Thymus (tissue), 11 donors: ENCODE measurements around the gene SRSF7. TPM values are rescaled to one million over a fixed set of nuclear protein-coding genes. Genes with fewer than 3 reads are reported as not detected.
"Not testable (repeated sequence)": the region's sequence is repeated elsewhere in the genome, so short reads cannot be mapped to it uniquely, and the experiment has no call there.

Experiments
- DNase-seq, 9 donors: peaks; one replicate each; pipeline ENCODE4 v3.0.0-alpha.2; 2013; ENCODE audit warnings: low spot score in 9 of 9, low read depth in 6 of 9, missing footprints in 1 of 9
- H3K27ac ChIP-seq, 2 donors: one replicate each; pipeline ENCODE4 v1.5.1; 2013; ENCODE audit warnings: control low read depth in 1 of 2, low read depth in 1 of 2, low read length in 1 of 2, mild to moderate bottlenecking in 1 of 2, moderate library complexity in 1 of 2
- H3K27me3 ChIP-seq, 2 donors: one replicate each; pipeline ENCODE4 v1.5.1; 2013; ENCODE audit warnings: low read length in 1 of 2; ENCODE audit not compliant: control insufficient read depth in 2 of 2, insufficient read depth in 1 of 2
- H3K36me3 ChIP-seq, 2 donors: one replicate each; pipeline ENCODE4 v1.5.1; 2013; ENCODE audit warnings: low read length in 1 of 2, mild to moderate bottlenecking in 1 of 2, moderate library complexity in 1 of 2; ENCODE audit not compliant: control insufficient read depth in 2 of 2, insufficient read depth in 2 of 2
- H3K4me1 ChIP-seq, 2 donors: one replicate each; pipeline ENCODE4 v1.5.1; 2013; ENCODE audit warnings: low read length in 2 of 2; ENCODE audit not compliant: control insufficient read depth in 2 of 2, insufficient read depth in 2 of 2
- H3K4me3 ChIP-seq, 2 donors: one replicate each; pipeline ENCODE4 v1.5.1; 2013; ENCODE audit warnings: low read length in 2 of 2, control low read depth in 1 of 2, mild to moderate bottlenecking in 1 of 2
- H3K9me3 ChIP-seq, 2 donors: one replicate each; pipeline ENCODE4 v1.5.1; 2013; ENCODE audit warnings: low read length in 1 of 2, mild to moderate bottlenecking in 1 of 2; ENCODE audit not compliant: control insufficient read depth in 2 of 2, insufficient read depth in 1 of 2
- WGBS: extraction: QIAGEN DNeasy Blood & Tissue Kit; methylation state at CpG from one replicate; pipeline ENCODE4 v1.1.7; 2013; 5-methylcytosine and 5-hydroxymethylcytosine counted together
- polyA plus RNA-seq: library from polyadenylated mRNA; stranded (reverse); fragments of 200-250 nt; gene quantifications from one replicate; pipeline ENCODE4 v1.2.3, GENCODE V29; 2013
- total RNA-seq: library from RNA; stranded (reverse); fragments of 120-200 nt; gene quantifications from one replicate; pipeline ENCODE4 v1.2.4, GENCODE V29; 2013
- donor health status: healthy.

The SRSF7 gene
- total and polyA plus RNA-seq, 2 donors = 204 to 244 TPM

GRCh38 chr2:38792321-38792720 is 41.2 kb upstream of the SRSF7 start:
- not testable (repeated sequence) for DNase-seq, H3K27me3 ChIP-seq, H3K9me3 ChIP-seq, H3K4me3 ChIP-seq, H3K36me3 ChIP-seq, H3K27ac ChIP-seq, H3K4me1 ChIP-seq
- WGBS = 98% methylated on average over 8 of the region's 8 CpGs

- no peaks in the 10 kb centered on the region for H3K9me3 ChIP-seq
- no peak overlapping the region for H3K4me3 ChIP-seq
- H3K36me3 ChIP-seq = no peaks in the 10 kb centered on the region
- DNase-seq = no peak
- H3K27ac ChIP-seq = no peak overlapping the region
- WGBS = 61% methylated on average over 1 of the region's 1 CpG
- H3K4me1 ChIP-seq = no peaks in the 10 kb centered on the region
- no peaks in the 10 kb centered on the region for H3K27me3 ChIP-seq
Observed at GRCh38 chr2:38791744-38792143, 40.6 kb upstream of the SRSF7 start.

GRCh38 chr2:38789691-38790090 is 38.5 kb upstream of the SRSF7 start:
- Histone ChIP-seq H3K4me3 (no peak overlapping the region), H3K36me3 (no peaks in the 10 kb centered on the region), H3K4me1 (no peaks in the 10 kb centered on the region), H3K27me3 (no peaks in the 10 kb centered on the region), H3K9me3 (no peaks in the 10 kb centered on the region), H3K27ac (no peak overlapping the region)
- 97% methylated on average over 14 of the region's 14 CpGs for WGBS
- no peak for DNase-seq

GRCh38 chr2:38788306-38788705 is 37.1 kb upstream of the SRSF7 start:
- 96% methylated on average over 6 of the region's 6 CpGs for WGBS
- DNase-seq = no peak
- H3K36me3 ChIP-seq = no peaks in the 10 kb centered on the region
- no peak overlapping the region for H3K4me3 ChIP-seq
- H3K4me1 ChIP-seq = no peaks in the 10 kb centered on the region
- no peaks in the 10 kb centered on the region for H3K27me3 ChIP-seq
- no peak overlapping the region for H3K27ac ChIP-seq
- H3K9me3 ChIP-seq = no peaks in the 10 kb centered on the region

GRCh38 chr2:38783586-38783985 is 32.4 kb upstream of the SRSF7 start:
- H3K27ac ChIP-seq = no peak overlapping the region
- peaks cover 6 to 7% of the 10 kb centered on the region in 2 donors for H3K4me1 ChIP-seq
- no peaks in the 10 kb centered on the region for H3K27me3 ChIP-seq
- no peak overlapping the region for H3K4me3 ChIP-seq
- H3K9me3 ChIP-seq = no peaks in the 10 kb centered on the region
- DNase-seq = no peak
- H3K36me3 ChIP-seq = peaks cover 3 to 15% of the 10 kb centered on the region in 2 donors

- no peak for DNase-seq
- WGBS = 29% methylated on average over 8 of the region's 8 CpGs
- Histone ChIP-seq H3K36me3 (peaks cover 3 to 15% of the 10 kb centered on the region in 2 donors), H3K4me3 (peak overlapping the region; percentile 50 to 66), H3K9me3 (no peaks in the 10 kb centered on the region), H3K27me3 (peaks cover 4 to 17% of the 10 kb centered on the region in 2 donors), H3K4me1 (peaks cover 6 to 8% of the 10 kb centered on the region in 2 donors), H3K27ac (peak overlapping the region in 1 of 2 donors; percentile 64)
Observed at GRCh38 chr2:38778687-38779082, 27.5 kb upstream of the SRSF7 start.

GRCh38 chr2:38776531-38776930 is 25.4 kb upstream of the SRSF7 start:
- H3K4me1 ChIP-seq = peaks cover 6 to 8% of the 10 kb centered on the region in 2 donors
- H3K36me3 ChIP-seq = peaks cover 3 to 8% of the 10 kb centered on the region in 2 donors
- peaks cover 4 to 17% of the 10 kb centered on the region in 2 donors for H3K27me3 ChIP-seq
- WGBS = 94% methylated on average over 13 of the region's 13 CpGs
- H3K27ac ChIP-seq = no peak overlapping the region
- H3K9me3 ChIP-seq = no peaks in the 10 kb centered on the region
- DNase-seq = no peak
- no peak overlapping the region for H3K4me3 ChIP-seq

GRCh38 chr2:38775921-38776225 is 24.7 kb upstream of the SRSF7 start:
- peaks cover 4 to 17% of the 10 kb centered on the region in 2 donors for H3K27me3 ChIP-seq
- no peaks in the 10 kb centered on the region for H3K9me3 ChIP-seq
- WGBS = 93% methylated on average over 7 of the region's 7 CpGs
- peaks cover 3% of the 10 kb centered on the region in 2 donors for H3K36me3 ChIP-seq
- no peak overlapping the region for H3K4me3 ChIP-seq
- no peak overlapping the region for H3K27ac ChIP-seq
- DNase-seq = no peak
- peaks cover 6 to 8% of the 10 kb centered on the region in 2 donors for H3K4me1 ChIP-seq

GRCh38 chr2:38775097-38775920 is 24.1 kb upstream of the SRSF7 start:
- Histone ChIP-seq H3K4me3 (no peak overlapping the region), H3K27me3 (peaks cover 4 to 17% of the 10 kb centered on the region in 2 donors), H3K4me1 (peaks cover 6 to 8% of the 10 kb centered on the region in 2 donors), H3K27ac (no peak overlapping the region), H3K9me3 (no peaks in the 10 kb centered on the region), H3K36me3 (peaks cover 0 to under 1% of the 10 kb centered on the region in 2 donors)
- no peak for DNase-seq
- WGBS = 92% methylated on average over 17 of the region's 17 CpGs
